Activated CD4-positive, alpha-beta T cell treated with anti-CD3 and anti-CD28 coated beads, Interleukin-2, Interleukin-6, amounts not matched to agents 100 ng/mL and 50 ng/mL, durations not matched to agents 16 hours and 8 hours (primary cell): Measurements from ENCODE around the gene ZNF746.
A peak's percentile ranks its signal among the peaks of the same experiment; 100 is the strongest.
"Not testable (repeated sequence)": the region's sequence is repeated elsewhere in the genome, so short reads cannot be mapped to it uniquely, and the experiment has no call there.

Experiments
- DNase-seq: peaks from one replicate; pipeline ENCODE4 v3.0.0-alpha.2; 2020

The ZNF746 gene

GRCh38 chr7:149497467-149498261 is at the start of gene ZNF746:
ZNF746 (minus strand) TSS chr7:149497809; CDS start chr7:149497536, 273 bp downstream.
- peak; percentile 91 for DNase-seq

DNA sequence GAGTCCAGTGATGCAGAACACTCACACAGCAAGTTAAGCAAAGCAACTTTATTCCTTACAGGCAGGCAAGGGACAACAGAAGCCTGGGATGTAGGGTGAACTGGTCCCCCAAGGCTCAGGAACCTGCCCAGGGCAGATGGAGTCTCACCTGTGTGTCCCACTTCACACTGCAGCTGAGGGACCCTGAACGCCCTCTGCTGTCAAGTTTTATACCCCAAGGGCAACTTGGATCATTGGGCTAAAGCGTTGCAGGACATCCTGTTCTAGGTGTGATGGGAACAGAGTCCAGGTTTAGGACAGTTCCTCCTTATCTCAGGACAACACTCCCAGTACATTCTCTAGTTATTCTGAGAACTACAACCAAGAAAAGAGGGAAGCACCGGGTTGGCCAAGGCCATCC is 49.5 kb upstream of the ZNF746 start:
- DNase-seq: no peak

DNA sequence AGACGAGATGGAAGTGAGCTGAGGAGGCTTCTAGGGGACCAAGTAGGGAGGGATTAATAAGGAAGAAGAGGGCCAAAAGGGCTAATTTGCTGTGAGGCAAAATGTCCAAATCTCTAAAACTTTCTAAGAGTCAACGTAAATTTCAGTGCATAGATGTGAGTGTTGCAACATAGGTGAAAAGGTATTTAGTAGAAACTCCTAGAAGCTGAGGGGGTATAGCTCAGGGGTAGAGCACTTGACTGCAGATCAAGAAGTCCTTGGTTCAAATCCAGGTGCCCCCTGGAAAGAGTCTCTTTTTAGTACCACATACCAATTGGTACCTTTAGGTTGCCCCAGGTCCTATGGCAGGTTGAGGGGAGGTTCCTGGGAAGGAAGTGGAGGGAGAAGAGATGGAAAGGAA is 48.7 kb upstream of the ZNF746 start:
- DNase-seq: no peak

GRCh38 chr7:149544028-149544427 is 46.4 kb upstream of the ZNF746 start:
- DNase-seq: no peak

DNA sequence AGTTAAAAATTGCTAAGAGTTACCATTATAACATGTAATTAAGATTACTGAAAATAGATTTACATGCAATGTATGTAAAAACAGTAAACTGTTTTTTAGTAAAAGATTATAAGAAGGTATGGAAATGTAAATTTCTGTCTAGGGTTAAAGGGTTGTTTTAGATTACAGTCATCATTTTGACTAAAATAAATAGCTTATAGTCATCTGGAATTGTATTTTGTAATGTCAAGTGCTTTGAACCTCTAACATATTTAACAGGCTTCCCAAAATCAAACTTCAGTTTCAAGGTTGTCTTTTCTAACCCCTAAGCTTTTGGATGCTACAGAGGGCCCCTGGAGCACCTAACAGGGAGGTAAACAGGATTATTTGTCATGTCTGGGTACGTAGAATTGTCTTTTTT is 35.0 kb upstream of the ZNF746 start:
- DNase-seq: no peak

GRCh38 chr7:149529136-149529718 is 31.6 kb upstream of the ZNF746 start:
- no peak for DNase-seq

GRCh38 chr7:149527414-149527813 is 29.8 kb upstream of the ZNF746 start:
- DNase-seq: no peak

- no peak for DNase-seq
These were observed 27.7 kb upstream of the ZNF746 start for GRCh38 chr7:149525280-149525679.

DNA sequence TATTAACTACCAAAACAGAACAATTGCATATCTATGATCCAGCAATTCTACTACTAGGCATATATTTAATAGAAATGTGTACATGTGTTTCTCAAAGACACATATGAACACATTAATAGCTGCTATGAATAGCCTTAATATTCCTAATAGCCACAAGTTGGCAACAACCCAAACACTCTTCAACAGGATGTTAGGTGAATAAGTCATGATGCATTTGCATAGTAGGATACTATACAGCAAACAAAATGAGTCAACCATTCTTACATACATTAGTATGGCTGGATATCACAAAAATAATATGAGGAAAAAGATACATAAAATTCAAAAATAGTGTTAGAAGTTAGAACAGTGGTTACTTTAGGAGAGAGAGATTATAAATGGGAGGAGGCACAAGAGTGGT is 26.8 kb upstream of the ZNF746 start:
- no peak for DNase-seq

- DNase-seq: no peak
These were observed 12.6 kb upstream of the ZNF746 start for GRCh38 chr7:149510248-149510647.

- no peak for DNase-seq
These were observed 12.2 kb upstream of the ZNF746 start for GRCh38 chr7:149509774-149510173.

GRCh38 chr7:149505551-149505950 is 7.9 kb upstream of the ZNF746 start:
- no peak for DNase-seq

DNA sequence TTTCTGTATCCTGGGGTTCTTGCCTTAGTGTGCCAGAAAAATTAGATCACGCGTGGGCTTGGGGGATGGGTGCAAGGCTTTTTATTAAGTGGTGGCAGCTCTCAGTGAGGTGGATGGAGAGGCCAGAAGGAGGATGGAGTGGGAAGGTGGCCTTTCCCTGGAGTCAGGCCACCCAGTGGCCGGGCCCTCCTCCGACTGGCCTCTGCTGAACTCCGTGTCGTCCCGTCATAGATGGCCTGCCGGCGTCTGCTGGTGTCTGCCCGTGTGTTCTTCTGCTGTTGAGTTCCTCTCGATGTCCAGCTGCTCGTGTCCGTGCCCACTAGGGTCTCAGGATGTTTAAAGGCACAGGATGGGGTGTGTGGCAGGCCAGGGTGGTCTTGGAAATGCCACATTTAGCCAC is 4.0 kb upstream of the ZNF746 start:
- DNase-seq: no peak

DNA sequence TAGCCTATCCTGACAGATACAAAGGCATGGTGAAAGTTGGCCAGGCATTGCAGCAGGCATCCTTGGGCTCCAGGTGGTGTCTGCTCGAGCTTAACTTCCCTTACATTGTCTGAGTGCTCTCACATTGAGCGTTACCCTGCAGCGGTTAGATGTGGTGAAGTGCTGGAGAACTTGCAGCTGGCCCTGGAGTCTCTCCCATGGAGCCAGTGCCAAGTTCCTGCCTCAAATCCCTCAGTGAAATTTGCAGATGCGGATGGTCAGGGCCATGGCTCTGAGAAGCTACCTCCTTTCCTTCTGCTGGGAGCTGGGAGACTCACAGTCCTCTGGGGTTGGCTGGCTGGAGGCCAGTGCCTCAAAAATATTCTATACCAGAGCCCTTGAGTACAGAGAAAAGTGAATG is 3.3 kb upstream of the ZNF746 start:
- DNase-seq: no peak

- no peak for DNase-seq
These were observed 2.6 kb upstream of the ZNF746 start for GRCh38 chr7:149500201-149500600.

- no peak for DNase-seq
These were observed 1.2 kb upstream of the ZNF746 start for GRCh38 chr7:149498811-149499210.

- peak; percentile 55 for DNase-seq
These were observed 792 bp downstream of the ZNF746 start for GRCh38 chr7:149496642-149497391.

DNA sequence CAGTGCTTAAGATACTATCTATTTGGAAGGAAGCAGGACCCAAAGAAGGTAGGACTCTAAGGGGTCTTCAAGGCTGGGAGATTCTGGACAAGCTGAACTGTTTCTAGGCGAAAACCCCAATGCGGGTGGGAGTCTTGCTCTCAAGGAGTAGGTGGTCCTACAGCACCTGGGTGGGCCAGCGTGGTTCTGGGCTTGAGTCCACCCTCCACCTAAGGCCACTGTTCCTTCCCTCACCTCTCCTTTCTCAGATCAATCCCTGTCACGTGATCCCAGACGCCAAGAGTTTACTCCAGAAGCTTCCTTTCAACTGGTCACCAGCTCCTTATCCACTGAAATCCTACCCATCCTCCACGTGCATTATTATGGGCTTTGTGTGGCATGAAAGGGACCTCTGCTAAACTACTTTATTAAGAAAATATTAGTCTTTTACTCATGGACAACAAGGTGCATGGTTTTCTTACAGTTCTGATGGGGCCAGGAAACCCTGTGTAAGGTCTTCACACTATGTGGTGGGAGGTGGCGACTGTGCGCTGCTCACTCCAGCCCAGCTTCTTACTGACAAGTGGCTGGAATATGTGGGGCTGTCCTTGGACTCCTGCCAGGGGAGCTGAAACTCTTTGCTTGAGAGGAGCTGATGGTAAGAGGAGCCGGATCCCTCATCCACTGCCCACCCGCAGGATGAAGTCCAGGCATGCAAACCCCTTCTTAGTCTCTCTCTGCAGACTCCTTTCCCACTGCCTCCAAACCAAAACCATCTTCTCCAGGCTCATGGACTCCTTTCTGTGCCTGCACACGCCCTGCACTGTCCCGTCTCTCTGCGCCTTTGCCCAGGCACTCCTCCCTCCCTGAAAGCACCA is 1.6 kb downstream of the ZNF746 start:
- no peak for DNase-seq

DNA sequence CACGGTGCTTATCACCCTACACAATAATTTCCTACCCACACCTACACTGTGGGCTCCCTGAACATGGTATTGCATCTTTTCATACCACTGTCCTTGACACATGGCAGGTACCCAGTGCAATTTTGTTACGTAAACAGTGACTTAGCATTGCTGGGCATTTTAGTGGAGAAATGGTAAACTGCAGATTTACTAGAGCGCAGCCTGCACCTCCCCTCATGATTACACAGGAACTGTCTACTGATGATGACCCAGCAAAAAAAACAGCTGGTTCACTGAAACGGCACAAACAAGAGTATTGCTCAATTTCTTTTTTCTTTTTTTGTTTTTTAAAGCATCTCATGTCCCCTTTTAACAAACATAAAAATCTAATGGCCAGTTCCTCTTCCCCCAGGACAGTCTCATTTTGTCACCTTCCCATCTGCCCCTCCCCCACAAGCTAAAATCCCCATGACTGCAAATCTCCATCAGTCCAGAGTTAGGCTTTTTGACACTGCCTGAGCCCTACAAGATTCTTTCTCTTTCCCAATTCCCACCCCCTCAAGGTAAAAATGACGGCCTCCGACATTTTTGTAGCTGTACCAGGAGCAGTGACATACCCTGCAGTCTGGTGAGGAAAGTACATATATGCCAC is 2.8 kb downstream of the ZNF746 start:
- no peak for DNase-seq

GRCh38 chr7:149493975-149494374 is 3.6 kb downstream of the ZNF746 start:
- not testable (repeated sequence) for DNase-seq

- no peak for DNase-seq
These were observed 4.2 kb downstream of the ZNF746 start for GRCh38 chr7:149493366-149493765.

DNA sequence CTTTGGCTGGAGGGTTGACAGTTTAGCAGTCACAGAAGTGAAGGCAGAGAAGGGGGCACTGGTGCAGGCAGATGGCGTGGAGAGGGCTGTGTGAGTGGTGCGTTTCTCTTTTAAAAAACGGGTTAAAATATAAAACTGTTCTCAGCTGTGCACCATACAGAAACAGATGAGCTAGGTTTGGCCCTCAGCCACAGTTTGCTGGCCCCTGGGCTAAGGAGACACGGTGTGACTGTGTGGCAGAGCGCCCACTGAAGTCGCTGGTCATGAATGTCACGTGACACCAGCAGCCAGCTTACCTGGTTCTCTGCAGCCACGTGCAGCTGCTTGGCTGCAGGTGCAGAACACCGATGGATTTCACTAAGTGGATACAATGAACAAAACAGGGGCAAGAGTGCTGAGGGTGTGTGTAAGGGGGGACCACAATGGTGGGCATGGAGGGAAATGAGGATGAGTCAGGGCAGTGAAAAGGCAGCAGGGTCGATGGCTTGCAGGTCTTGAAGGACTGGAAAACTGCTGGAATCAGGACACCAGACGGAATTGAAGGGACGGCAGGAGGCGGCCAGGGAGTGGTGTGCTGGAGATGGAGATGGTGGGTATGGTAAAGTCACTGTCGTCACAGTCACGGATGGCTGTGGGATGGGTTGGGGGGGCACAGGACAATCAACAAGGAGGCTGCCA is 7.4 kb downstream of the ZNF746 start:
- no peak for DNase-seq
